Activated CD8-positive, alpha-beta memory T cell treated with anti-CD3 and anti-CD28 coated beads for 4 hours (primary cell): Measurements from ENCODE around the gene ZNF732.
A peak's percentile ranks its signal among the peaks of the same experiment; 100 is the strongest.
"Not testable (repeated sequence)": the region's sequence is repeated elsewhere in the genome, so short reads cannot be mapped to it uniquely, and the experiment has no call there.

Experiments
- DNase-seq, 2 donors: peaks; one replicate each; pipeline ENCODE4 v3.0.0-alpha.2; 2020; ENCODE audit warnings: low read depth in 2 of 2

ZNF732 gene

GRCh38 chr4:253936-254756, 51.1 kb downstream of the ZNF732 start:
- no peak for DNase-seq

- DNase-seq: no peak
Measured at GRCh38 chr4:252065-252601, 53.1 kb downstream of the ZNF732 start.

GRCh38 chr4:244471-244870, 60.8 kb downstream of the ZNF732 start:
- peak; percentile 20 to 24 for DNase-seq

- DNase-seq: no peak
Measured at GRCh38 chr4:243426-243825, 61.8 kb downstream of the ZNF732 start.

- peak; percentile 28 to 55 for DNase-seq
Measured at GRCh38 chr4:242121-242848, 63.0 kb downstream of the ZNF732 start.

- not testable (repeated sequence) for DNase-seq
Measured at GRCh38 chr4:241411-241810, 63.9 kb downstream of the ZNF732 start.

- no peak for DNase-seq
Measured at GRCh38 chr4:236028-236427, 69.2 kb downstream of the ZNF732 start.

GRCh38 chr4:234178-234577, 71.1 kb downstream of the ZNF732 start:
- no peak for DNase-seq

- no peak for DNase-seq
Measured at GRCh38 chr4:223913-224497, 81.3 kb downstream of the ZNF732 start.
